ENCODE measurements around the gene ZFPM1.
A peak's percentile ranks its signal among the peaks of the same experiment; 100 is the strongest.

Gene ZFPM1

DNA sequence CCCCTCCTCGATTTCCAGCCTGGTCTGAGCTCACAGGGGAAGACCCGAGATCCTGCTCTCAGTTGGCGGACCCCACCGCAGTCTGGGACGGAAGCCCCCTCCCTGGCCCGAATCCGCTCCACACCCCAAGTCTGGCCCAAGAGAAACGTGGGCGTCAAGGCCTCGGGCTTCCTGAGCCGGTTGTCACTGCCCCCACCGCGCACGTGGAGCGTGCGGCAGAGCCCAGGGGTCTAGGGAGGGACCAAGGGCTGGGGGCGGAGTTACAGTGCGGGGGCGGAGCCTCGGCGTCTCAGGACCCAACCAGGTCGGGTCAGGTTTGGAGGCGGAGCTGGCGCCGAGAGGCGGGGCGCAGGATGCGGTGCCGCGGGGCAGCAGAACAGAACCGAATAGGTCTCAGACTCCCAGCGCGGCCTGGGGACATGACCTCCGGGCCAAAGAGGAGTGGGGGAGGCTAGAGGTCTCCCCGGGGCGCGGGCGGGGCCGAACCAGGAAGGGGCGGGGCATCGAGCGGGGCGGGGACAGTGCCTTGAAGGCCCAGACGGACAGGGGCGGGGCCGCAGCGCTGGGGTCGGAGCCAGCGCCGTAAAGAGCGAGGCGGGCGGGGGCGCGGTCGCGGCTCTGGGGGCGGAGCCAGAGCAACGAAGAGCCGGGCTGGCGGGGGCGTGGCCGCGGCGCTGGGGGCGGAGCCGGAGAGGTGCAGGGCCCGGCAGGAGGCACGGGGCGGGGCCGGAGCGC lies 431 bp upstream of the ZFPM1 start:
- DNase-seq: peak; percentile 100

DNA sequence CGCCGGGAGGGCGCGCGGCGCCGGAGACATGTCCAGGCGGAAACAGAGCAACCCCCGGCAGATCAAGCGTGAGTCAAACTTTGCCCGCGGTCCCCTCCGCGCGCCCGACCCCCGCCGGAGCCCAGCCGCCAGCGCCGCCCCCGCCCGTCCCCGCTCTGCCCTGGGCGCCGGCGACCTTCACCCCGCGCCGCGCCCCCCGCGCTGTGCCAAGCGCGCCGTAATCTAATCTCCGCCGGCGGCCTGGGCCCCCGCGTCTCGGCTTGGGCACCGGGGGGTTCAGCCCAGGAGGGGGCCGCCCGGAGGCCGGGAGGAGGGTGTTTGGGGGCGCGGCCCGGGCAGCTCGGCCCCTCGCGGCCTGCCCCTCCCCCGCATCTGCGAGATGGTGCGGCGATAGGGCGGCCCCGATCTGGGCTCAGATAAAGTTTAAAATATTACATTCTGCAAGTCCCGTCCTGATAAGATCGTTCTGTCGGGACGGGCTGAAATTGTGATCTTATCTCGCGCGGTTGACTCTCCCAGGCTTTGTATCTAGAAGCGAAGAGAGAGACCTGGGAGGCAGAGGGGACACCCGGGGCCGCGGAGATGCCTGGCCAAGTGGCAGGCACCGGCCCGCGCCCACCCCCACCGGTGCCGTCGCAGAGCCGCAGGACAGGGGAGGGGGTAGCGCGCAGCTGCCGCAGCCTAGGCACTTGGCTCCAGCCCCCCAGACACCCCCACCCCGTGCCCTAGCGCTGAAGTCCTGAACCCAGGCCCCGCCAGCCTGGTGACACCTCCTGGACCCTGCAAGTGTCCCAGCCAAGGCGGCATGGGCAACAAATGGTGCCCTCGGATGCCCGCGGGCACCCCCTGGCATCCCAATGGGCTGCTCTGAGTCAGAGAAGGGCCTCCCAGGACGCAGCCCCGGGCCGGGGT lies 787 bp downstream of the ZFPM1 start:
- peak; percentile 42 for DNase-seq

DNA sequence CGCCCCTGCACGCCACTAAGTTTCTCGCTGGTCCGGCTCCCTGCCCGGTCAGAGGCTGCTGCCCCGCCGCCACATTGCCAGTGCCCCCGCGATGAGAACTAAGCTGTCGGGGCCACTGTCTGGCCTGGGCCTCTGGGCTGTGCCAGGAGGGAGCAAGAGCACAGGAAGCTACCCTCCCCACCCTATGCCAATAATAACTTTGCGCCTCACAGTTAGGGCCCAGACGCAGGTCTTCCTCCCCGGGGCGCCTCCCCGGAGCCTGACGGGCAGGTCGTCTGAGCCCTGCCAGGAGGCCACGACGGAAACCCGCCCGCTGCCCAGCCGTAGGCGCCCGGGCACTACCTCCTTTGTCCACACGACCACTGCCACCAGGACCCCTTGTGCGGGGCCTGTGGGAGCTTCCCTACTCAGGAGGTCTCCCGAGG lies 1.5 kb downstream of the ZFPM1 start:
- DNase-seq: no peak

DNA sequence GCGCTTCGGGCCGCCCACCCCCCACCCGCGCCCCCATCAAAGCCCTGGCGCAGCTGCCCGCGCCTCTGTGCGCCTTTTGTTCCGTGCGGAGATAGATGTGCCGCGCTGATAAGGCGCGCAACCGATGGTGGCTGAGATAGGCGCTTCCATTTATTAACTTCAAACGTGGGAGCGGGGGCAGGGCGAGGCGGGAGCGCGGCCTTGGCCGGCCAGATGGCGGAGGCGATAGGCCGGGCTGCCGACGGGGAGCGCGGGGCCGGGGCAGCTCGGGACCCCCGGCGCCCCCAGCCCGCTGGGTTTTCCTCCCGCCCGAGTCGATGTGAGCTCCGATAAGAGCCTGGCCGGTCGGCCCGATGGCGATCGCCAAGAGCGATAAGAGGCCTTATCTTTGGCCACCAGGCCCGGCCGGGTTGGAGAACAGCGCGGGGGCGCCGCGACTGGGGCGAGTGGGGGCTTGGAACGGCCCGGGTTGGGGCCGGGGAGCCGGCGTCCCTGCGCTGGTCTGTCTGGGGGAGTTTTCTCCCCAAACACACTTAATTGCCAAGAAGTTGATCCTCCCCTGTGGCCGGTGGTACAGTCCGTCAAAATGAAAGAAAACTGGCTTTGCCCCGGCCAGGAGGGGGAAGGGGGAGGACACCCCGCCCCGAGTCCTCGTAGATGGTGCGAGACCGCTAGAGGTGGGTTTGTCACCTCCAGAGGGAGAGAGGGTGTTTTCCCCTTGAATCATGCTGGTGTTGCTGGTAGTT lies 2.7 kb downstream of the ZFPM1 start:
- DNase-seq: peak; percentile 95

DNA sequence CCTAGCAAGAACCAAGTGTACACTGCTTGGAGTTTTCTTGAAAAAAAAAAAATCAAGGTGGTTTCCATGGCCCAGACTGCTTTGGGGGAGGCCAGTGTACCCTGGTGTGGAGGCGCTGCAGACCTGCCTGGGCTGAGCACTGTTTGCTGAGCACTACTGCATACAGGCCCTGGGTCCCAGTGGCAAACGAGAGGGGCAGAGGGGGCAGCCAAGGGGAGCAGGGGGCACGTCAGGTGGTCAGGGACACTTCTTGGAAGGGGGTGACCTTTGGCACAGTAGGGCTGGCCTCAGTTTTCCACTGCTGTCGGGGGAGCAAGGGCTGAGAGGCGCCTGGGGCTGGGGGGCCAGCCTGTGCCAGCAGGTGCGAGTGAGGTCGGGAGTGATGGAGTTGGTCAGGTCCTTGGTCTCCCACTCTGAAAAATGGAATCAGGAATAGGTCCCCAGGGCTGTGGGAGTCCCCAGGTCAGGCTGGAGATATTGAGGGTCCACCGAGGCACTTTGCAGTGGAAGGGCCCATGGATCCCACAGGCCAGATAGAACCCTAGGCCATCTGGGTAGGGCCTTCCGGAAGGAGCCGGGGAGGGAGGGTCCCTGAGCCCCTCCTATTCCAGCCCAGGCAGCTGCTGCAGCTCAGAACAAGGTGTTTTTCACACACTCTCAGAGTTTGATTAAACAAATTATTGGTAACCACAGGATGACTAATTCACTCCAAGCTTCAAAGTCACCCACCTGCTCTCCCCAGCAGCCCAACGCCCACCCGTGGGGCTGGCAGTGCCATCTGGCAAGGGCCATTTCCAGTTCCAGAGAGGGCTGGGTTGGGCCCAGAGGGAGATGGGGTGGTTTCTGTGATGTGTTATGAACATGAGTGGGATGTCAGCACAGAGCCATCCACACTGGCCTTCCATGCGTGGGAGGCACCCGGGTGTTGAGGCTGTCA lies 3.5 kb downstream of the ZFPM1 start:
- DNase-seq: peak; percentile 45

DNA sequence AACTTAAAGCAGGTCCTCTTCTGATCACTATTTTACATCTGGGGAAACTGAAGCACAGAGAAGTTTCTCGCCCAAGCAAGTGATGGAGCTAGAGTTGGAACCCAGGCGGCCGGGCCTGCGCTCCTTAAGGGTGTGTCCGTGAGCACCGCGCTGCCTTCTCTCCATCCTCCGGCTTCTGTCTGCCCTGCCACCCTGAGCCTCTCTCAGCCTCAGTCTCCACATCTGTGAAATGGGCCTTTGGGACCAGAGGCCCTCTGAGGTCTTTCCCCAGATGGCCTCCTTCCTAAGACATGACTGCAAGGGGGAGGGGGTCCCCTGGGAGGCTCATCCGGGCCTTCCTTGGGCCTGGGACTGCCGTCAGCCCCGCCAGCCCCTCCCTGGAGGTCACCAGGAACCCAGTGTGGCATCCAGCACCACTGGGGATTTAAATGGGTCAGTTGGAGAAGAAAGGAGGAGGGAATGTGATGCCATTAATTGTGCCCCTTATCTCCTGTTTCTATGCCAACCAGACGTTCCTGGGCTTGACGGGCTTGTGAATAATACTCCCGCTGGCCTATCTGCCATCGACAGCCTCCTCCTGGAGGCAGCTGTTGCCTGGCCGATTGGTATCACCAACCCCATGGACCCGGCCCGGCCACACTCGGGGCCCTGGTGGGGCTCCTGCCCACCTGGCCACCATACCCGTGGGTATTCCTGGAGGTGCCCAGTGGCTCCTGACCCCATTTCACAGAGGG lies 5.1 kb downstream of the ZFPM1 start:
- DNase-seq: peak; percentile 72

DNA sequence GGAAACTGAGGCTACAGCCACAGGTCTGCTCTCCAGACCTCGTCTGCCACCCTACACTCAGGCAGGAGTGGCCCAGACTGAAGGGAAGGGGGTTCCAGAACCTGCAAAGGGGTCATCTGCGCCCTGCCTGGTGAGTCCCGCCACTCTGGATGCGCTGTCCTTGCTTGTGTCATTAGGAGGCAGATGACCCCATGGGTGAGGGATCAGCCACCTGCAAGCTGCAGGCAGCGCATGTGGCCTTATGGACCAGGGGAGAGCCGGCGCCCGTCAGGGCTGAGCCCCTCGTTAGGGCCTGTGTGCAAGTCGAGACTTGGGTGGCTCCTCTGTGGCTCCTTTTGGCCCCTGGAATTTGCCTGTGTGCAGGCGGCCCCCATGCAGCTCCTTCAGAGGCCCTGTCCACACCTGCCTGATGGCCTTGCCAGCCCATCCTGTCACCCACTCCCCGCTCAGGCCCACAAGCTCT lies 5.7 kb downstream of the ZFPM1 start:
- DNase-seq: no peak

DNA sequence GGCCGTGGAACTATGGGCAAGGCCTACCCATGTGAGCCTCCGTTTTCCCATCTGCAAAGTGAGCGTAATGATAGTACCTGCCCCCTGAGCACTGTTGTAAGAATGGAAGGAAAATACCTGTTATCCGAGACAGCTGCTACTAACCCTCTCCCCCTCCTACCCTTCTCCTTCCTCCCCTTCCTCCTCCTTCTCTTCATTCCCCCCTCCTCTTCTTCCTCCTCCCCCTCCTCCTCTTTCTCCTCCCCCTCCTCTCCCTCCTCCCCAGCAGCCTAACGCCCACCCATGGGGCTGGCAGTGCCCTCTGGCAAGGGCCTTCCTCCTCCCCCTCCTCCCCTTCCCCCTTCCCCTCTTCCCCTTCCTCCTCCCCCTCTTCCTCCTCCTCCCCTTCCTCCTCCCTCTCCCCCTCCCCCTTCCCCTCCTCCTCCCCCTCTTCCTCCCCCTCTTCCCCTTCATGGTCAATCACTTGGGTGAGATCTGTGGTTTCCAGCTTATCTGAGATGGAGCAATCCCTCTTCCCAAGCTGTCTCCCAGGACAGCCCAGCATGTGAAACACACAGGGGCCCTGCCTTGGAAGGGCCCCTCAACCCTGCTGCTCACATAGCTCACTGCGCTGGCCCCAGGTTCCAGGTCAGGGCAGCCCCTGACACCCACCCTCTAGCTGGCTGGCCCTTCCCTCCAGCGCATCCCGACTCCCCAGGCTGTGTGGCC lies 6.4 kb downstream of the ZFPM1 start:
- peak; percentile 66 for DNase-seq

DNA sequence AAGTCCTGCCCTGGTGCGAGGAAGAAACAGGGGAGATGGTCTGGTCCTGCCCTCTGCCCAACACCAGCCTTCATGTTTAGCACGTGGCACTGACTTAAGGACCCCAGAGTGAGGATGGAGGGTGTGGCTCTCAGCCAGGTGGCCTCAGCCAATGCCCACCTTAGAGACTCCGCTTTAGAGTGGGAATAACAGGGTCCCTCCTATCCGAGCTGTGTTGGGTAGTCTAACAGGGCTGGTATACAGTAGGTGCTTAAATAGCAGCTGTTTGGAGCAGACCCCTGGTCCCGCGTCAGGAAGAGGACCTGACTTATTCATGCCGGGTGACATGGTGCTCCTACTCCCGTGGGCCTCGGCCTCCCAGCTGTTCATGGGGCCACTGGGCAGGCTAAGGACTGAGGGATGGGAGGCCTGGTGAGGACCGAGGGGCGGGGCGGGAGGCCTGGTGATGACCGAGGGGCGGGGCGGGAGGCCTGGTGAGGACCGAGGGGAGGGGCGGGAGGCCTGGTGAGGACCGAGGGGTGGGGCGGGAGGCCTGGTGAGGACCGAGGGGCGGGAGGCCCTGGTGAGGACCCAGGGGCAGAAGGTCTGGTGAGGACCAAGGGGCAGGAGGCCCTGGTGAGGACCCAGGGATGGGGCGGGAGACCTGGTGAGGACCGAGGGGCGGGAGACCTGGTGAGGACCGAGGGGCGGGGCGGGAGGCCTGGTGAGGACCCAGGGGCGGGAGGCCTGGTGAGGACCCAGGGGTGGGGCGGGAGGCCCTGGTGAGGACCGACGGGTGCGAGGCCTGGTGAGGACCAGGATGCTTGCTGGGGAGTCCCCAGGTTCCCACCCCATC lies 7.6 kb downstream of the ZFPM1 start:
- DNase-seq: peak; percentile 64

DNA sequence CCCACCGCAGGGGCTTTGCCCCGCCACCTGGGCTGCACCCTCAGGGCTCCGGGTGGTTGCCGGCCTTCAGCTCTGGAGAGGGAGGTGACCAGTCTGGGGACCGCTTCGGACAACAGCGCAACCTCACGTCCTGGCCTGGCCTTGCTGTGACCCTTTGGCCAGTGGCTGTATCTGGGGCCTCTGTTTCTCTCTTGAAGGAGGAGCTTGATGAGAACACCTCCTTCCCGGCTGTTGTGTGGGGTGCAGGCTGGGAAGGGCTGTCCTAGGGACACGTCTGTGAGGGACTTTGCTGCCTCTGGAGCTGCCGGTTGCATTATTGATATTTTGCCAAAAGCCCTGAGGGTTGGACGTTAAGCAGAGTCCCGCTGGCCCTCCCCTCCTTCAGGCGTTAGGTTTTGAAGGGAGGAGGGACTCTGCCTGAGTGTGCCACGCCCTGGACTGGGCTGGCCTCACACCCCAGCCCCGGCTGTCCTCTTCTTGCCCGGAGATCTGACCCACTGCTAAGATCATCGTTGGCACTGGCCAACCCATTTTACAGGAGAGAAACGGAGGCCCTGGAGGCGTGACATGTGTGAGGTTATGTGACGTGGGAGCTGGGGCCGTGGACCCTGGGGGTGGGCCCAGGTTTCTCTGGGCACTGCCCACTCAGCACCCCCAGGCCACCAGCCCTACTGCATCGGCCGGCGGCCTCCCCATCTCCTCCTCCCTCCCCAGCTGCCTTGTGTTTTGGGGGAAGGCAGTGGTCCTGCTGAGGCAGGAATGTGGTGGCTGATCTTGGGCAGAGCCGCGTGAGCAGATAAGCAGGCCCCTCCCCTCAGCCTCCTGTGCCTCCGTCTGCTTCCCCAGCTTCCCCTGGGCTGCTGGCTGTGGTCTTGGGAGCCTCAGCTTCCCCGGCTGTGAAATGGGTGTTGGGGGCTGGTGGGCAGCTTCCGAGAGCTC lies 8.5 kb downstream of the ZFPM1 start:
- peak; percentile 89 for DNase-seq

DNA sequence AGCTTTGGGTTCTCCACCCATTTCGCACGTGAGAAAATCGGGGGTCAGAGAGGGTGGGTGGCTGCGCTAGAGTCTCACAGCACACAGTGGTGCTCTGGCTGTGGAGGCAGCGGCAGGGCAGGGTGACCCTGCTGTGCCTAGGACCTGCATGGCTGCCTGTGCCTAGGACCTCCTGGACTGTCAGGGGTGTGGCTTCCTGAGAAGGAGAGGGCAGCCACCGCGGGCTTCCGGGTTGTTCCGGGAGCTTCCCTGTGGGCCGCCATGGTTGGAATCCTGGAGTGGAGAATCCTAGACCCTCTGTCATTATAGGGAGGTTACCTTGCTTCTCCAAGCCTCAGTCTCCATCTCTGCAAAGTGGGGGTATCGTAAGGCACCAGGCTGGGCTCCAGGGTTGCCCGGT lies 9.3 kb downstream of the ZFPM1 start:
- no peak for DNase-seq

DNA sequence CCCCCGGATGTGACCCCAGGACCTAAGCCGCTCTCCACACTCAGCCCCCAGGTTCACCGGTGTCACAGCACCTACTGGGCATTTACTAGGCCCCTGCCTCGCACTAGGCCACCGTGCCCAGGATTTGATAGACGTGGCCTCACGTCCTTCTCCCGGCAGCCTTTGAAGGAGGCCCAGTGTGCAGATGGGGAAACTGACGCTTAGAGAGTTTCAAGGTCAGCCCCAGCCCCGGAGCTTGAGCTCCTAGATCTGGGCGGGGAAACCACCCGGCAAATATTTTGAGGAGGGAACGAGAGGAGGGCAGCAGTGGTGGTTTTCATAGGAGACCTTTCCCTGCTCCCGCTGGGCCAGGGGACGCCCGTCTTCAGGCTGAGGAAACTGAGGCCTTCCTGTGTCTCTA lies 10.3 kb downstream of the ZFPM1 start:
- DNase-seq: no peak

DNA sequence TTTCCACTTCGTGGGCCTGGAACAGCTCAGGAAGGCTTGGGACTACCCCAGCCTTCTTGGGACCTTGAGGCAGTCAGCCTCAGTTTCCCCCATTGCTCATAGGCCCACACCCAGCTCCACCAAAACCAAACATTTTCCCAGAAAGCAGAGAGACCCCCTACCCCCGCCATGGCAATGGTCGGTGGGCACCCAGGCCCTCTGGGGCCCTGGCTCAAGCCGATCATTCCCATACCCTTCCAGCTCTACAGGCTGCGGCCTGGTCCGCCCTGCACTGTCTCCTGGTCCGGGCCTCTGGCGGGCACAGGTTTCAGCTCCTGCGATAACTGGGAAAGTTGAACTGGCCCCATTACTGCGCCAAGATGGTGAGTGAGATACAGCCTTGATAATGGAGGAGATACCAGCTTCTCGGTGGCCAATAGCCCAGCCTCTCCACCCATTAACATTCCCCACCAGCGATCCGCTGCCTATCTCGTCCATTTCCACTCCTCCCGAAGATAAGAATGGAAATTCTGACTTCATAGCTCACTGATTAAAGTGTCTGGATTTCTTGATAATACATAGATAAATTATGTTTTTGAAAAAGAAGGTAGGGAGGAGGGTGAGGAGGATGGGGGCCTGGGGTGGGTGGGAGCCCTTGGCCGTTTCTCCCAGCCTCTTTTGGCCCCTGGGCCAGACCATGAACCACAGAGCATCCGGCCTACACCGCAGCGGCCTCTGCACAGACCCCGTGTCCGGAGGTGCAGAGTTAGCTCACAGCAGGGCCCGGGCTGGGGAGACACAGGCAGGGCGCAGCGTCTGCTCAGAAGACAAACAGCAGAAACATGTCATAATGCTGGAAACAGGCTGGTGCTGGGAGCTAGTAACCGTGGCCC lies 11.6 kb downstream of the ZFPM1 start:
- peak; percentile 94 for DNase-seq

DNA sequence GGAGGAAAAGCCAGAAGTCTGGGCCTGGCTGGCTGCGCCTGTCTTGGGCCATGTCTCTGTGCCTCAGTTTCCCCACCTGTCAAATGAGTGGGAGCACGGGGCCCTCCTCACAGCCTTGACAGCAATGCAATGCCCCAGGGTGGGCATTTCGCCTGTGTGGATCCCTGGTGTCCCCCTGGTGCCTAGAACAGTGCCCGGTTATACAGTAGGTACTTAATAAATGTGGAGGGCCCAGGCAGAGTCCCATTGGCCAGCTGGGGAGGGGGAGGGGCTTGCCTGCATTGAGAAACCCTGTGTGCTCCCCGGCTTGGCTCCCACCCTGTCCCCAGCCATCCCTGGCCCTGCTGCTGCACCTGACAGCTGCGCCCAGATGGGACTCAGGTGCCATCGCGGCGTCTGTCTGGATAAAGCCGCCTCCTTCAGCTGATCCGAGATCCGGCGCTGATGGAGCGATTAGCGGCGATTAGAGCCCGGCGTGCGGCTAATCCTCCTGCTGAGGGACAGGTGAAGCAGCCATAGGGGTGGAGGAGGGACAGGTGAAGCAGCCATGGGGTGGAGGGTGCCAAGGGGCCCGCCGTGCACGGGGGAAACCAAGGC lies 12.4 kb downstream of the ZFPM1 start:
- DNase-seq: no peak

DNA sequence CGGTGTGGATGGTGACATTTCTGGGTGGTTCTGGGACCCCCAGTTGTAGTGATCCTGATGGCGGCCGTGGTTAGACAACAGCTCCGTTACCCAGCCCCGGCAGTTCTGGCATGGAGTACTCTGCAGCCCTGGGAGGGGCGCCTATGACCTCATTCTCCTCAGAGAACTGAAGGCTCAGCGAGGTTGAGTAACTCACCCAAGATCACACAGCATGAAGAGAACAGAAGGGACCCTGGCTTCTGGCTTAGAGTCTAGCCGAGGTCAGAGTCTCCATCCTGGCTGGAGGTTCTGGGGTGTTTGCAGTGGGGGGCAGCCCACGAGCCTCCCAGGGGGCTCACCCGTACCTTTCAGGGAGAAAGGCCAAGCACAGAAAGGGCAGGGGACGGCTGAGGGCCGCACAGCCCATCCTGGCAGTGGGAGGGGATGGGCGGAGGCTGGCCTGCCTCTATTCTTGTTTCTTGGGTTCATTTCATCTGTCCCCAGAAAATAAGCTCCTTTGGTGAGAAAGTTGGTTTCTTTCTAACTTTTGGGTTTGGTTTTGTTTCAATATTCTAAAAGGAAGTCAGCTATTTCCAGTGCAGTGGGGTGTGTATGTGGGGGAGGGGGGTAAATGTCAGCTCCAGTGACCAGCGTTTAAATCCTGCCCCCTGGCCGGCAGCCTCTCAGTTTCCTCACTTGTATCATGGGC lies 13.2 kb downstream of the ZFPM1 start:
- peak; percentile 71 for DNase-seq

DNA sequence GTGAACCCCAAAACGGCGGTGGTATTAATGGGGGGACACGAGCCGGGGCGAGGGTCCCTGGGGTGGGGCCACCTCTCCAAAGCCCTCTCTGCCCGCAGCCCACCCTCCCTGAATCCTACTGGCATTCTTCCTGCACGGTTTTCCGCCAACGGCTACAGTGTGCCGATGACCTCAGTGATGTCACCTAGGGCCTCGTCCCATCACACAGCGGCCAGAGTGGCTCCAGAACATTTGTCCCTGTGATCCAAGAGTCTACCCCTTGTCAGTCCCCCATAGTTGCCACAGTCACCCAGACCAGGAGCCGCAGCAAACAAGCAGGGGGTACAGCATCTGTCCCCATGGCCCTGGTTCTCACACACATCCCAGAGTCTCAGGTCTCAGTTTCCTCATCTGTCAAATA lies 13.9 kb downstream of the ZFPM1 start:
- peak; percentile 61 for DNase-seq

Data from OCI-M1 (cell line).